Liver (tissue), 9 donors: ENCODE data around the gene SPAST. TPM values are rescaled to one million over a fixed set of nuclear protein-coding genes. Genes with fewer than 3 reads are reported as not detected.

Experiments used
- DNase-seq: peaks from one replicate; pipeline ENCODE4 v3.0.0-alpha.2; 2017; ENCODE audit warnings: low spot score
- H3K27ac ChIP-seq, 2 donors: one replicate each; pipeline ENCODE4 v1.7.0; 2013; ENCODE audit warnings: inconsistent platforms in 2 of 2, low read length in 2 of 2, control low read depth in 1 of 2, low read depth in 1 of 2, mild to moderate bottlenecking in 1 of 2
- H3K27me3 ChIP-seq, 4 donors: one replicate each; pipeline versions ENCODE4 v1.6.1 to v1.7.0; 2013; ENCODE audit warnings: low read length in 3 of 4, inconsistent platforms in 1 of 4, mild to moderate bottlenecking in 1 of 4, moderate library complexity in 1 of 4; ENCODE audit not compliant: control insufficient read depth in 4 of 4, insufficient read depth in 4 of 4
- H3K36me3 ChIP-seq, 4 donors: one replicate each; pipeline versions ENCODE4 v1.6.1 to v1.7.0; 2013; ENCODE audit warnings: low read length in 3 of 4, mild to moderate bottlenecking in 3 of 4, low read depth in 1 of 4, moderate library complexity in 1 of 4; ENCODE audit not compliant: control insufficient read depth in 4 of 4, insufficient read depth in 3 of 4
- H3K4me1 ChIP-seq, 4 donors: one replicate each; pipeline versions ENCODE4 v1.6.1 to v1.7.0; 2013; ENCODE audit warnings: low read length in 3 of 4, mild to moderate bottlenecking in 3 of 4, moderate library complexity in 1 of 4; ENCODE audit not compliant: control insufficient read depth in 4 of 4, insufficient read depth in 4 of 4
- H3K4me3 ChIP-seq, 3 donors: one replicate each; pipeline versions ENCODE4 v1.6.1 to v1.7.0; 2013; ENCODE audit warnings: low read length in 3 of 3, control low read depth in 1 of 3, low read depth in 1 of 3, mild to moderate bottlenecking in 1 of 3
- H3K9ac ChIP-seq, 2 donors: one replicate each; pipeline ENCODE4 v1.7.0; 2013; ENCODE audit warnings: low read length in 2 of 2, mild to moderate bottlenecking in 2 of 2, moderate library complexity in 2 of 2, control low read depth in 1 of 2, low read depth in 1 of 2
- H3K9me3 ChIP-seq, 4 donors: one replicate each; pipeline versions ENCODE4 v1.6.1 to v1.7.0; 2013; ENCODE audit warnings: low read length in 3 of 4; ENCODE audit not compliant: control insufficient read depth in 4 of 4
- CTCF ChIP-seq: fragments of 150-350 bp; IDR thresholded peaks from 2 replicates; pipeline ENCODE4 v1.5.1; 2017; ENCODE audit warnings: improper control_type of control experiment, low read depth, low read length; ENCODE audit not compliant: missing input control
- EGR1 ChIP-seq, 2 donors: IDR thresholded peaks; 2 replicates each; pipeline ENCODE4 v1.6.1; 2016 to 2018; ENCODE audit warnings: antibody characterized with exemption in 2 of 2, low read depth in 2 of 2
- FOXA1 ChIP-seq: IDR thresholded peaks from 2 replicates; pipeline ENCODE4 v1.6.1; 2016; ENCODE audit warnings: antibody characterized with exemption
- FOXA2 ChIP-seq: IDR thresholded peaks from 2 replicates; pipeline ENCODE4 v1.6.1; 2016; ENCODE audit warnings: antibody characterized with exemption
- GABPA ChIP-seq, 2 donors: IDR thresholded peaks in 1 of 2; conservative IDR thresholded peaks in 1 of 2; 2 replicates each; pipeline ENCODE4 v1.6.1; 2016; ENCODE audit warnings: antibody characterized with exemption in 2 of 2, mild to moderate bottlenecking in 1 of 2, moderate library complexity in 1 of 2
- HNF4G ChIP-seq: IDR thresholded peaks from 2 replicates; pipeline ENCODE4 v1.6.1; 2016; ENCODE audit warnings: antibody characterized with exemption
- JUND ChIP-seq, 2 donors: IDR thresholded peaks; 2 replicates each; pipeline ENCODE4 v1.6.1; 2016; ENCODE audit warnings: antibody characterized with exemption in 2 of 2
- MAX ChIP-seq: IDR thresholded peaks from 2 replicates; pipeline ENCODE4 v1.6.1; 2016; ENCODE audit warnings: antibody characterized with exemption
- NR2F2 ChIP-seq: IDR thresholded peaks from 2 replicates; pipeline ENCODE4 v1.6.1; 2016; ENCODE audit warnings: antibody characterized with exemption
- RAD21 ChIP-seq, 2 donors: IDR thresholded peaks; 2 replicates each; pipeline ENCODE4 v1.6.1; 2016; ENCODE audit warnings: antibody characterized with exemption in 2 of 2, mild to moderate bottlenecking in 2 of 2
- REST ChIP-seq: IDR thresholded peaks from 2 replicates; pipeline ENCODE4 v1.6.1; 2016; ENCODE audit warnings: antibody characterized with exemption, mild to moderate bottlenecking
- RXRA ChIP-seq, 2 donors: IDR thresholded peaks; 2 replicates each; pipeline ENCODE4 v1.6.1; 2017 to 2018; ENCODE audit warnings: antibody characterized with exemption in 2 of 2, mild to moderate bottlenecking in 1 of 2
- YY1 ChIP-seq: IDR thresholded peaks from 2 replicates; pipeline ENCODE4 v1.6.1; 2016; ENCODE audit warnings: antibody characterized with exemption, mild to moderate bottlenecking
- WGBS: extraction: QIAGEN DNeasy Blood & Tissue Kit; methylation state at CpG from one replicate; pipeline ENCODE4 v1.1.7; 2013; 5-methylcytosine and 5-hydroxymethylcytosine counted together
- polyA plus RNA-seq, 2 donors: library from polyadenylated mRNA; stranded (reverse) in 1 of 2; unstranded in 1 of 2; fragments of 200-250 nt in 1 of 2; fragments of >200 nt in 1 of 2; fragmentation: Nextera tagmentation in 1 of 2; extraction: Ambion mirVana in 1 of 2; gene quantifications; one replicate each; pipeline versions ENCODE4 v1.2.1 to v1.2.3, GENCODE V29; 2013 to 2015
- total RNA-seq, 2 donors: library from RNA; depleted of rRNA; stranded (reverse); fragments of >200 nt; gene quantifications; one replicate each; pipeline ENCODE4 v1.2.3, GENCODE V29; 2014
- TF ChIP-seq, protein P1 (sequence below): IDR thresholded peaks from 2 replicates; pipeline ENCODE4 v1.6.1; 2016; ENCODE audit warnings: antibody characterized with exemption
- donor health status: healthy.
- donor health status: healthy.
- donor health status: healthy.
- donor health status: healthy.
- donor health status: healthy.

SPAST gene
- total and polyA plus RNA-seq, 4 donors: 3.2 to 16.8 (median 7.7) TPM

DNA sequence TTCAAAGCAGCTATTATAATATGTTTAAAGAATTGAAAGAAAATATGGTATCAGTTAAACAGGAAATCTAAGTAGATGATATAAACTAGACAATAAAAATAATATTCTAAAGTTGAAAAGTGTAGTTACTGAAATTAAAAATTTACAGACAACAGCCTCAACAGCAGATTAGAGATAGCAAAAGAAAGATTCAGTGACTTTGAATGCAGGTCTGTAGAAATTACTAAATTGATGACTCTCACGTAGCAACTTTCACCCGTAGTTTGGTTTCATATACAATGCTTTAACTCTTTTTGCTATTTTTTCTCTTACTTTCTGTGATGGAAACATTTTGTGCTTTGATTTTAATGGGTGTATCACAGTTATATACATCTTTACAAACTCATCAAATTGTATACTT, 44.8 kb downstream of the SPAST start:
- Histone ChIP-seq H3K9me3 (no peaks in the 10 kb centered on the region), H3K36me3 (peaks cover 4 to 9% (median 8%) of the 10 kb centered on the region in 4 donors), H3K9ac (no peak overlapping the region), H3K27ac (no peak overlapping the region), H3K4me3 (no peak overlapping the region), H3K27me3 (no peaks in the 10 kb centered on the region), H3K4me1 (no peaks in the 10 kb centered on the region)
- WGBS: 95% methylated on average over 2 of the region's 2 CpGs
- no peak for DNase-seq
- TF ChIP-seq REST (no peak), MAX (no peak), FOXA1 (no peak), RAD21 (IDR thresholded peaks at IDR 0.05) (no peak), FOXA2 (no peak), EGR1 (IDR thresholded peaks at IDR 0.05; ENCODE audit: low read depth in 2 of 2) (no peak)
- TF ChIP-seq, protein P1, sequence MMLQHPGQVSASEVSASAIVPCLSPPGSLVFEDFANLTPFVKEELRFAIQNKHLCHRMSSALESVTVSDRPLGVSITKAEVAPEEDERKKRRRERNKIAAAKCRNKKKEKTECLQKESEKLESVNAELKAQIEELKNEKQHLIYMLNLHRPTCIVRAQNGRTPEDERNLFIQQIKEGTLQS: no peak

DNA sequence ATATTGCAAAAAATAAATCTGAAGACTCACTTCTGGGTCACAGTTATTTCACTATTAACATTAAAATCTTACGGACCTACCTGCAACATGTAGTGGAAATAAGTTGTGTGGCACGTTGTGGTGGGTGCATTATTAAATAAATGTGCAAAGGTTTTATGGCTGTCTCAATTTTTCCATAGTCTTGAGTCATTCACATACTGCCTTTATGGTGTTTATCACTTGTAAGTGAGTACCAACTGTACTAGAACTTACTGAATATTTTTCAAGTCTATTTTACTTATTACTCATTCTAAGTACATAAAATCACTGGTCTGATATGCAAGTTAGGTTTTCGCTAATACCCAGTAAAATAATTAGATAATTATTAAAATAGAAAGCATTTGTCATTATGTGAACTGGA, 54.7 kb downstream of the SPAST start:
- Histone ChIP-seq H3K36me3 (peaks cover 0 to 7% (median 4%) of the 10 kb centered on the region in 4 donors), H3K9me3 (no peaks in the 10 kb centered on the region), H3K9ac (no peak overlapping the region), H3K27me3 (no peaks in the 10 kb centered on the region), H3K4me3 (no peak overlapping the region), H3K4me1 (no peaks in the 10 kb centered on the region), H3K27ac (no peak overlapping the region)
- 94% methylated on average over 3 of the region's 3 CpGs for WGBS
- TF ChIP-seq EGR1 (IDR thresholded peaks at IDR 0.05; ENCODE audit: low read depth in 2 of 2): no peak
- no peak for TF ChIP-seq GABPA (IDR thresholded peaks at IDR 0.05 in 1 of 2, conservative IDR thresholded peaks at IDR 0.05 in 1 of 2)
- TF ChIP-seq NR2F2: no peak
- TF ChIP-seq REST: no peak
- no peak for TF ChIP-seq FOXA1
- no peak for TF ChIP-seq CTCF
- TF ChIP-seq YY1: no peak
- no peak for TF ChIP-seq RXRA (IDR thresholded peaks at IDR 0.05)
- no peak for TF ChIP-seq HNF4G
- no peak for TF ChIP-seq JUND (IDR thresholded peaks at IDR 0.05)
- no peak for TF ChIP-seq RAD21 (IDR thresholded peaks at IDR 0.05)
- no peak for TF ChIP-seq FOXA2
- DNase-seq: no peak
